A172 (cell line): Measurements from ENCODE around the gene RPS27. TPM values are rescaled to one million over a fixed set of nuclear protein-coding genes. Genes with fewer than 3 reads are reported as not detected.
"Not testable (repeated sequence)": the region's sequence is repeated elsewhere in the genome, so short reads cannot be mapped to it uniquely, and the experiment has no call there.

Experiments used
- DNase-seq: peaks from one replicate; pipeline ENCODE4 v3.0.0-alpha.2; 2015; ENCODE audit warnings: low spot score
- total RNA-seq: library from RNA; depleted of rRNA; stranded (reverse); fragments of >200 nt; shearing (Covaris generic); gene quantifications from 2 replicates; pipeline ENCODE4 v1.2.3, GENCODE V29; 2014

RPS27 gene
- total RNA-seq, 1 experiment from 2014 or later: 2,461 TPM

DNA sequence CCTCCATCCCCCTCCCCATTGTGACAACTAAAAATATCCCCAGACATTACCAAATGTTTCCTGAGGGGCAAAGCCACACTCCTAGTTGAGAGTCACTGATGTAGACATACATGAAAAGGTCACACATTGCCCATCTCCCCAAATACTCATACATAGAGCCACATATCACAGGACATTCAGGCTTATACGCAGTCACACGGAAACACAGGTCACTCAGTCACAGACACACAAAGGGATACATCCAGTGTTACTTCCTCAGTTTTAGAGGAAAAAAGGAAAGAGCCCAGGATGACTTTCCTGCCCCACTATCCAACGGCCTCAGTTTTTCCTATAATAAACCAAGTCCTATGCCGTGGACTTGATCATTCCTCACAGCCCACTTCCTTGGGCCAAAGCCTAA lies 29.1 kb upstream of the RPS27 start:
- DNase-seq: no peak

GRCh38 chr1:153962088-153963029 lies 28.2 kb upstream of the RPS27 start:
- peak; percentile 82 for DNase-seq

DNA sequence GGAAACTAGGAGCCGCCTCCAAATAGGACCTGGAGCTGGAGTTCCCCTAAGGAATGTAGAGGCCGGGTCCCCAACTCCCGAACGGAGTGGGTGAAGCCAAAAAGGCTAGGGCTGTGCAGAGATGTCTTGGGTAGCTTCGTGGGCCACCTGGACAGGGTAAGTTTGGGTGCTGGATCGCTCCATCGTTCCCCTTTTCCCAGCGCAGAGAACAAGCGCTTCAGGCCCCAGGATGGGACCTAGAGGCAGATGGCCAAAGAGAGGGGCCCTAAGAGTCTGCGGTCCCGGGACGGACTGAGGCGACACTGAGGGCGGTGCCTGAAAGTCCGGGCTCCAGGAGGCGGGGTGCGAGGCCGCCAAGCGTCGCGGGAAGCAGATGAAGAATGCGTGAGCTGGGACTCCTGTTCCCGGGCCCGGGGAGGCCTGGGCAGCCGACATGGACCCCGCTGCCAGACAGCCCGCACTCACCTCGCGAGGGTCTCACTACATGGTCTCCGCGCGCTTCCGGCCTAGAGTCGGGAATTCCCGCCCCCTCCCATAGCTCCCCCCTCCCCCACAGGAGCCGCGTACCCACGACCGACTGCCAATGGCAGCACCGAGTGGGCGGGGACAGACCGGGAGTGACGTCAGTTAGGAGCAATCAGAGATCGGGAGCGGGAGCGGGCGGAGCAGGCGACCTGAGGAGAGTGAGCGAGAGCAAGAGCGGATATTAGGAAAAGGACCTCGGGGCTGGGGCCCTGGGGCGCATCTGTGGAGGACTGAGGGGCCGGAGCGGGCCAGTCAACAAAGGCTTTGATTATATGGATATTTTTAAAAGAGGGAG lies 27.3 kb upstream of the RPS27 start, which contains the start of gene SLC39A1:
SLC39A1 (minus strand) TSS at position 508 of the 820 bp plus-strand sequence. CDS start 822 bp downstream, outside the sequence.
- DNase-seq: peak; percentile 98

DNA sequence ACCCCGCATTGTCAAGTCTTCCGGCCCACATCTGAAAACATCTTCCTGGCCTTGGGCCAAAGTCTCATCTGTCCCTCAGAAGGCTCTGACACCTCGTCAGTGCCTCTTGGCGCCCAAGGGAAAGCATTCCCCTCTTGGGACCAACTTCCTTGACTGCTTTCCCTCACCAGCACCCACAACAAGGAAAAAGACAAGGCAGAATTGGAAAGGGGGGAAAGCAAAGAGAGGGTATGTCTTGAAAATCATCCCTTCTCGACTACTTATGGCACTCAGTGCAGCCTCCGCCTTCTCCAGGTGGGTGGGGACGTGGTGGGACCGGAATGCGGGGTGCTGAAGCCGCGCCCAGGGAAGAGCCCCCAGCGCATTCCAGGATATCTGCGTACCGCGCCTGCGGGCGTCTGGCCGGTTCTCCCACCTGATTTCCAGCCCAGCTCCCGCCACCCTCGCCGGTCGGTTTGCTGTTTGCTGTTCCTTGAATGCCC lies 26.7 kb upstream of the RPS27 start:
- peak; percentile 80 for DNase-seq

GRCh38 chr1:153967107-153967999 lies 23.2 kb upstream of the RPS27 start, which contains the start of gene CREB3L4:
Gene CREB3L4 (plus strand): TSS chr1:153967902. CDS start chr1:153968526, 624 bp downstream.
- peak; percentile 97 for DNase-seq

GRCh38 chr1:153968000-153968363 lies 22.6 kb upstream of the RPS27 start:
- no peak for DNase-seq

DNA sequence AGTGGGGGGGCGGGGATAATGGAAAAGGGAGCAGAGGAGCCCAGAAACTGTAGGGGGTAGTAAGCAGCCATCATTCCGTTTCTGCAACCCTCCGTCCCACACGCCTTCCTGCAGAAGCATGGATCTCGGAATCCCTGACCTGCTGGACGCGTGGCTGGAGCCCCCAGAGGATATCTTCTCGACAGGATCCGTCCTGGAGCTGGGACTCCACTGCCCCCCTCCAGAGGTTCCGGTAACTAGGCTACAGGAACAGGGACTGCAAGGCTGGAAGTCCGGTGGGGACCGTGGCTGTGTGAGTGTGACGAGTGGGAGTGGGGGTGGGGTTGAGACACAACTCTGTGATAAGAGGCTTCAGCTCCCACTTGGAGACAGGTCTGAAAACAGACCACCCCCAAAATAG lies 22.2 kb upstream of the RPS27 start:
- no peak for DNase-seq

- DNase-seq: no peak
These were observed 21.6 kb upstream of the RPS27 start for GRCh38 chr1:153968972-153969371.

DNA sequence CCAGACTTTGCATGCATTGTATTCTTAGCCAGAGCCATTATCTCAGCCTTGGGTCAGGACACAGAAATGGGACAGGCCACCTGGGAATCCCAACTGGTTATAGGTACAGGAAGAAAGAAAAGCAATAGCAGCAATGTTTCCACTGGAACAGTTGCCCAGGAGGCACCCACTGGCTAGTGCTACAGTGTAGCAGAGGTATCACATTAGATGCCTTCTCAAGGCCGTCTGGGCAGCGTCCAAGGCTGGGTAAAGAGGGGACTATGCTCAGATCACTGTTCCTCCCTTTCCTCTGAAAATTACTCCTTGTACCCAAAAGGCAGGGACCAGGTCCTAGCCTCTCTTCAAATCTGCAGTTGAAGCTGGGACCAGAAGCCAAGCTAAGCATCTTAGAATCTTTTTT lies 20.2 kb upstream of the RPS27 start:
- DNase-seq: no peak

DNA sequence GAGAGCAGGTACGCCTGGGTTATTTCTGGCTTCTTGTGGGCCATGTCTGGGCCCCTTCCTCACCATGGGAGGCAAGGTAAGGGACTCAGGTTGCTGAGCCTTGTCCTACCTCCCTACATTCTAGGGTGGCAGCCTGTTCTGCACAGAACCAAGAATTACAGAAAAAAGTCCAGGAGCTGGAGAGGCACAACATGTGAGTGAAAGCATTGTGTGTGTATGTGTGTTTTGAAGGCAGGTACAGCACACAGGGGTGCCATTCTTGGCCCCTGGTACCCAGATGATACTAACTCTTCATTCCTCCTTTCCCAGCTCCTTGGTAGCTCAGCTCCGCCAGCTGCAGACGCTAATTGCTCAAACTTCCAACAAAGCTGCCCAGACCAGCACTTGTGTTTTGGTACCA lies 17.5 kb upstream of the RPS27 start:
- no peak for DNase-seq

- DNase-seq: no peak
These were observed 17.0 kb upstream of the RPS27 start for GRCh38 chr1:153973525-153973924.

- DNase-seq: no peak
These were observed 13.7 kb upstream of the RPS27 start for GRCh38 chr1:153976819-153977249.

GRCh38 chr1:153977250-153978240 lies 13.0 kb upstream of the RPS27 start, which contains the start of gene JTB:
Gene JTB (minus strand): TSS chr1:153977674. CDS start chr1:153977252, 422 bp downstream.
- peak; percentile 79 for DNase-seq

GRCh38 chr1:153978274-153978909 lies 12.2 kb upstream of the RPS27 start:
- no peak for DNase-seq

DNA sequence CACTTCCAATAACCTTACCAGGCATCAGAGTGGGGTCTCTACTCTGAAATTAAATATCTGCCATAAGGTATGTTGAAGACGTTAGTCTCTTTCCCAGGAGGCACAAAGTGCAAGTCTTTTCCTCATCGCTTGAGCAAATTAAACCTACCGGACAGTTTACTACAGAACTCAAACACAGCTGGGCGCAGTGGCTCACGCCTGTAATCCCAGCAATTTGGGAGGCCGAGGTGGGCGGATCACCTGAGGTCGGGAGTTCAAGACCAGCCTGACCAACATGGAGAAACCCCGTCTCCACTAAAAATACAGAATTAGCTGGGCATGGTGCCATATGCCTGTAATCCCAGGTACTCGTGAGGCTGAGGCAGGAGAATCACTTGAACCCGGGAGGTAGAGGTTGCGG lies 11.5 kb upstream of the RPS27 start:
- not testable (repeated sequence) for DNase-seq

- DNase-seq: not testable (repeated sequence)
These were observed 8.8 kb upstream of the RPS27 start for GRCh38 chr1:153981735-153982134.

- no peak for DNase-seq
These were observed 6.3 kb upstream of the RPS27 start for GRCh38 chr1:153984123-153984894.

DNA sequence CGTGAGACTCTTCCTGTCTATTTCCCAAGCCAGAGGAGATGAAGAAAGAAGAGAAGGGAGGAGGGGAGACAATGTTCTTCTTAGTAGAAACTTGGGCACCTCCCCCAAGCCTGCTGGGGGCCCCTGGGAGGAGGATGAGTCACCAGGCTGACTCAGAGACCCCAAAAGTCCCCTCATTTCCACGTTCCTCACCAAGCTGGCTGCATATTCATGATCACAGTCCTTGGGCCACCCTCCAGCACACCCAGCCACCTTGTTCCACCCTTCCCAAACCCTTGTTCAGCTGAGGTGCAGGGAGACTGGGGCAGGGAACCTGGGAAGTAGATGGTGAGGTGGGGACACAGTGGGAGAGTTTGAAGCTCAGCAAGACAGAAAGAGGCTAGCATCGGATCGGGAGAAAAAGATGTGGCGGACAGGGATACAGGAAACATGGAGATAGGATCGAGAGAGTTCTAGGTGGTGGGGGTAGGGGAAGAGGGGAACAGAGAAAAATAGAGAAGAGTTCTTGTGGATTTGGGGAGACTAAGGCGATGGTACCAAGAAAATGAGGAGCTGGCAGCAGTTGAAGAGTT lies 5.1 kb upstream of the RPS27 start:
- peak; percentile 78 for DNase-seq
